OCI-LY7 (cell line): ENCODE data around the gene MYOM3. TPM values are rescaled to one million over a fixed set of nuclear protein-coding genes. Genes with fewer than 3 reads are reported as not detected.

Experiments used
- BruUV-seq: library from RNA; stranded (reverse); fragments of 400-500 nt; replicated peaks from 2 replicates; lab custom pipeline; 2021; lab: Mats Ljungman, UMichigan
- CTCF ChIA-PET: fragments of 300-600 bp; sonication (Branson Sonifier 250); formaldehyde crosslinking; loops from one replicate; lab custom pipeline; 2022; ENCODE audit warnings: antibody characterized with exemption; ENCODE audit not compliant: unreplicated experiment; lab: Charles Lee
- POLR2A ChIA-PET: fragments of 300-600 bp; sonication (Branson Sonifier 250); formaldehyde crosslinking; loops from one replicate; lab custom pipeline; 2022; ENCODE audit warnings: antibody characterized with exemption; lab: Charles Lee
- DNase-seq: peaks from one replicate; pipeline ENCODE4 v3.0.0-alpha.2; 2015; ENCODE audit warnings: low spot score
- H2AFZ ChIP-seq: fragments of 200-600 bp; sonication (generic), shearing (Covaris generic); 2 replicates; pipeline ENCODE4 v1.6.1; 2014; ENCODE audit warnings: mild to moderate bottlenecking, antibody characterized with exemption, low read length, moderate library complexity
- H3K27ac ChIP-seq: fragments of 200-600 bp; sonication (generic); 2 replicates; pipeline ENCODE4 v1.5.1; 2014; ENCODE audit warnings: mixed run types, low read depth, mild to moderate bottlenecking, moderate library complexity, low read length, inconsistent platforms; ENCODE audit not compliant: poor library complexity, severe bottlenecking
- H3K36me3 ChIP-seq: fragments of 200-600 bp; sonication (generic); 2 replicates; pipeline ENCODE4 v1.6.1; 2014; ENCODE audit warnings: mild to moderate bottlenecking, antibody characterized with exemption, low read length, moderate library complexity, mixed read lengths; ENCODE audit not compliant: insufficient read depth
- H3K4me1 ChIP-seq: fragments of 200-600 bp; sonication (generic); 2 replicates; pipeline ENCODE4 v1.5.1; 2014; ENCODE audit warnings: mild to moderate bottlenecking, low read length; ENCODE audit not compliant: insufficient read depth, poor library complexity, severe bottlenecking
- H3K4me2 ChIP-seq: fragments of 200-600 bp; sonication (generic); 2 replicates; pipeline ENCODE4 v1.6.1; 2014; ENCODE audit warnings: mild to moderate bottlenecking, low read length
- H3K4me3 ChIP-seq: fragments of 200-600 bp; sonication (generic); 2 replicates; pipeline ENCODE4 v1.5.1; 2014; ENCODE audit warnings: mild to moderate bottlenecking, low read depth, low read length; ENCODE audit not compliant: poor library complexity, severe bottlenecking
- H3K79me2 ChIP-seq: fragments of 200-600 bp; sonication (generic); 2 replicates; pipeline ENCODE4 v1.6.1; 2016; ENCODE audit warnings: low read depth, mild to moderate bottlenecking, low read length, moderate library complexity, mixed read lengths; ENCODE audit not compliant: insufficient read depth
- H3K9me2 ChIP-seq: fragments of 200-600 bp; sonication (generic); 2 replicates; pipeline ENCODE4 v1.6.1; 2016; ENCODE audit warnings: mild to moderate bottlenecking, low read length, mixed read lengths; ENCODE audit not compliant: insufficient read depth
- H3K9me3 ChIP-seq: fragments of 200-600 bp; sonication (generic); 2 replicates; pipeline ENCODE4 v1.6.1; 2014; ENCODE audit warnings: mild to moderate bottlenecking, mixed run types, low read length, mixed read lengths
- H4K20me1 ChIP-seq: fragments of 200-600 bp; sonication (generic); 2 replicates; pipeline ENCODE4 v1.6.1; 2014; ENCODE audit warnings: mild to moderate bottlenecking, antibody characterized with exemption, low read length, moderate library complexity, mixed read lengths; ENCODE audit not compliant: insufficient read depth
- CTCF ChIP-seq: fragments of 200-600 bp; sonication (generic); conservative IDR thresholded peaks from 2 replicates; pipeline ENCODE4 v1.5.1; 2014; ENCODE audit warnings: mild to moderate bottlenecking, antibody characterized with exemption, low read length, moderate library complexity, mixed read lengths
- EZH2phosphoT487 ChIP-seq: fragments of 200-600 bp; sonication (generic); IDR thresholded peaks from 2 replicates; pipeline ENCODE4 v1.6.1; 2018; ENCODE audit warnings: low read depth, borderline replicate concordance, mild to moderate bottlenecking, mixed run types, antibody characterized with exemption, low read length, moderate library complexity, mixed read lengths
- intact Hi-C: fragments of 100-400 bp; cut with micrococcal nuclease; formaldehyde crosslinking; loops from one replicate; pipeline ENCODE4 v1.10.0; 2022; ENCODE audit not compliant: unreplicated experiment
- total RNA-seq, 2 experiments: library from RNA; depleted of rRNA in 1 of 2; stranded (reverse); fragments of >200 nt in 1 of 2; shearing (Covaris generic) in 1 of 2; gene quantifications; 2 replicates each; pipeline ENCODE4 v1.2.3, GENCODE V29; 2014 to 2022

MYOM3 gene
- total RNA-seq, 2 experiments from 2014 or later = not detected

- H3K79me2 ChIP-seq = no peaks in the 10 kb centered on the region
- no peaks in the 10 kb centered on the region for H4K20me1 ChIP-seq
- H3K9me3 ChIP-seq = no peaks in the 10 kb centered on the region
- intact Hi-C loops = no loop called here
- no TSS peak for BruUV-seq
- no peak overlapping the region for H3K4me3 ChIP-seq
- TF ChIP-seq CTCF (no peak), EZH2phosphoT487 (no peak)
- ChIA-PET POLR2A (no interaction called here), CTCF (no interaction called here)
- H3K9me2 ChIP-seq = no peaks in the 10 kb centered on the region
- DNase-seq = no peak
- no peaks in the 10 kb centered on the region for H3K4me1 ChIP-seq
- no peak overlapping the region for H2AFZ ChIP-seq
- no peaks in the 10 kb centered on the region for H3K36me3 ChIP-seq
- H3K27ac ChIP-seq = no peak overlapping the region
- H3K4me2 ChIP-seq = no peak overlapping the region
Observed at GRCh38 chr1:24091971-24092482, 19.9 kb downstream of the MYOM3 start.

- no peak overlapping the region for H3K4me2 ChIP-seq
- H4K20me1 ChIP-seq = no peaks in the 10 kb centered on the region
- H3K4me3 ChIP-seq = no peak overlapping the region
- no peak overlapping the region for H3K27ac ChIP-seq
- H3K9me2 ChIP-seq = no peaks in the 10 kb centered on the region
- H2AFZ ChIP-seq = no peak overlapping the region
- intact Hi-C loops = no loop called here
- DNase-seq = no peak
- no peaks in the 10 kb centered on the region for H3K79me2 ChIP-seq
- no TSS peak for BruUV-seq
- H3K4me1 ChIP-seq = no peaks in the 10 kb centered on the region
- H3K9me3 ChIP-seq = no peaks in the 10 kb centered on the region
- POLR2A ChIA-PET = no interaction called here
- no peak for TF ChIP-seq EZH2phosphoT487
- TF ChIP-seq CTCF = no peak
- H3K36me3 ChIP-seq = no peaks in the 10 kb centered on the region
- CTCF ChIA-PET = no interaction called here
Observed at GRCh38 chr1:24090736-24091135, 21.2 kb downstream of the MYOM3 start.

- Histone ChIP-seq H4K20me1 (no peaks in the 10 kb centered on the region), H3K4me2 (no peak overlapping the region), H3K4me3 (no peak overlapping the region), H3K36me3 (no peaks in the 10 kb centered on the region), H2AFZ (no peak overlapping the region), H3K9me2 (no peaks in the 10 kb centered on the region), H3K79me2 (no peaks in the 10 kb centered on the region), H3K27ac (no peak overlapping the region), H3K9me3 (no peaks in the 10 kb centered on the region), H3K4me1 (no peaks in the 10 kb centered on the region)
- no TSS peak for BruUV-seq
- POLR2A ChIA-PET = no interaction called here
- intact Hi-C loops = no loop called here
- TF ChIP-seq EZH2phosphoT487 (no peak), CTCF (no peak)
- no peak for DNase-seq
- CTCF ChIA-PET = interaction anchor here (0.8 kb wide), 1 partner anchor 22 kb away, joined by 4 read pairs; no protein-coding TSS in a partner anchor
Observed at GRCh38 chr1:24089743-24090555, 22.0 kb downstream of the MYOM3 start.
